Testis (tissue), 3 donors: ENCODE measurements around the gene CDRT15. TPM values are rescaled to one million over a fixed set of nuclear protein-coding genes. Genes with fewer than 3 reads are reported as not detected.

Experiments
- DNase-seq: peaks from one replicate; pipeline ENCODE4 v3.0.0-alpha.2; 2019
- H3K27ac ChIP-seq, 2 donors: fragments of 200-600 bp; sonication (generic); one replicate each; pipeline ENCODE4 v1.5.1; 2019
- H3K27me3 ChIP-seq: fragments of 200-600 bp; sonication (generic); one replicate; pipeline ENCODE4 v1.5.1; 2019
- H3K36me3 ChIP-seq: fragments of 200-600 bp; sonication (generic); one replicate; pipeline ENCODE4 v1.5.1; 2017; ENCODE audit warnings: low read depth; ENCODE audit errors: missing control alignments
- H3K4me1 ChIP-seq: fragments of 200-600 bp; sonication (generic); one replicate; pipeline ENCODE4 v1.5.1; 2019
- H3K4me3 ChIP-seq, 2 donors: fragments of 200-600 bp; sonication (generic); one replicate each; pipeline ENCODE4 v1.5.1; 2017 to 2019
- H3K9me3 ChIP-seq: fragments of 200-600 bp; sonication (generic); one replicate; pipeline ENCODE4 v1.5.1; 2017
- CTCF ChIP-seq, 3 experiments: fragments of 450-650 bp in 2 of 3; fragments of 200-600 bp in 1 of 3; sonication (generic) in 1 of 3; IDR thresholded peaks; one replicate each; pipeline ENCODE4 v1.5.1; 2016 to 2019; ENCODE audit warnings: antibody characterized with exemption in 3 of 3, mild to moderate bottlenecking in 2 of 3, moderate library complexity in 1 of 3
- POLR2A ChIP-seq: fragments of 450-650 bp; IDR thresholded peaks from one replicate; pipeline ENCODE4 v1.6.1; 2017; ENCODE audit warnings: antibody characterized with exemption, mild to moderate bottlenecking, moderate library complexity
- WGBS, 2 donors: methylation state at CpG; one replicate each; pipeline ENCODE4 v1.1.5; 2018; 5-methylcytosine and 5-hydroxymethylcytosine counted together
- intact Hi-C: fragments of 100-400 bp; cut with DNase I; formaldehyde crosslinking; loops from one replicate; pipeline ENCODE4 v1.15.1; 2023; ENCODE audit warnings: low total_unique reads
- polyA plus RNA-seq: library from polyadenylated mRNA; stranded (reverse); fragments of 350-450 nt; fragmentation: Illumina TruSeq; extraction: RNeasy Lipid Tissue Mini Kit (QIAGEN cat#74804); gene quantifications from one replicate; pipeline ENCODE4 v1.2.3, GENCODE V29; 2014; ENCODE audit warnings: low read depth, low replicate concordance; ENCODE audit not compliant: insufficient read depth
- total RNA-seq, 2 donors: library from RNA; depleted of rRNA; stranded (reverse); fragments of >200 nt; gene quantifications; one replicate each; pipeline ENCODE4 v1.2.3, GENCODE V29; 2016

CDRT15 gene
- total and polyA plus RNA-seq, 3 donors from 2014 or later = 3.2 to 43.8 (median 8.1) TPM

DNA sequence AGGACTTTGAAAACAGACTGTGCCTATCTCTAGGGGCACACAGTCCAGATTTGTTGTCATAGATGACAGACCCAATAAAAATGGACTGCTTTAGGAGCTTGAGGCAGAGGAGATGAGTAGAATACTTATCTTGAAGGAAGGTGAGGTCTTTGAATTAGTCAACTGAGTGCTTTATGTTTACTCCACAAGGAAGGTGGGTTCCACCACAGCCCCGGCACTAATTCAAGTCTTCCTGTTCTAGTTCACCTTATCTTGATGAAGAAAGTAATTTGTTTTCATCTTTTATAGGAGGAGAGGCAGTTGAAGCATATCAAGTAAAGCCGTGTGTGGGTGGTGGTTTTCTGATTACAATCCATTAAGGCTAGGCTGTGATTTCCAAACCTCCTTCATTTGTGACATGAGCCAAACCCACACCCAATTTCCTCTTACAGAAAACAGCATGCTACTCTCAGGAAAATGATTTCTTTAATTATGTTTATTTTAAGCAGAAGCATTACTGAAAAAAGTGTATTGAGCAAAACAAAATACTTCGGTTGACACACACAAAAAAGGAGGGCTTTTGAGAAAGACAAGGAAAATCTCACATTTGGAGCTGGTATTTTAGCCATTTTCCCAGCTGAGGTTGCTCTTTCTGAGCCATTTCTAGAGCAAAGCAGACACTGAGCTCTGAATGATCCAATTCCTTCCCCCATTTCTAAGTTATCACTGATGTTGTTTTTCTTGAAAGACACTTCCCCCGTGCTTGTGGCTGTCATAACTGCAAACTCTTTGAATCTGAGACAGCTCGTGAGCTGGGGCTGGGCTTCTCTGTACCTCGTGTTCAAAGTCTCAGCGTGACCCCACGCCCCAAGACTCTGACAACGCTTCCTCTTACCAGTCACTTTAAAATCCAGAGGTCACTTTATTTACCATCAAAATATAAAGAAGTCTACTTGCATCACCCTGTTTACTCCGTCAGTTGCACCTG lies 35.4 kb downstream of the CDRT15 start:
- intact Hi-C loops = no loop called here
- Histone ChIP-seq H3K9me3 (no peaks in the 10 kb centered on the region), H3K27ac (no peak overlapping the region), H3K36me3 (no peaks in the 10 kb centered on the region), H3K4me1 (peaks cover 10% of the 10 kb centered on the region), H3K27me3 (no peaks in the 10 kb centered on the region), H3K4me3 (no peak overlapping the region)
- DNase-seq = no peak
- no peak for TF ChIP-seq POLR2A
- TF ChIP-seq CTCF (IDR thresholded peaks at IDR 0.05) = no peak
- WGBS, 2 donors = 61 to 71% methylated on average over 10 of the region's 10 CpGs

DNA sequence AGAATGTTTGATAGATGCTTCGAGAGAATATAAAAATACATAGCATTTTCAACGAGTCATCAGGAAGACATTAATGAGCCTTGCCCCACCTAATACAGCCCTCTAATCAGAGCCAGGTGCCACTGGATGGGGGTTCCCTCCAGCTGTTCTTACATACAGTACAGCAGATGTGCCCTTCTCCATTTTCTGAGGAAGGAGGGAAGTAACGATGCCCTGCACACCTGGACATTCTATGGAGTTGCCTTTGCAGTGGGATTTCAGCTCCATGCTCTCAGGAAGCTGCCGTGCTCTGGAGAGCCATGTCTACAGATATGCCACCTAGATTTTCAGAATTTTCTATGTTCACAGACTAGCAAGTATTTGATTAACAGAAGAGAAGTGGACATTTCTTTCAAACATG lies 36.3 kb downstream of the CDRT15 start:
- peaks cover 10% of the 10 kb centered on the region for H3K4me1 ChIP-seq
- H3K27me3 ChIP-seq = no peaks in the 10 kb centered on the region
- no peak for TF ChIP-seq CTCF (IDR thresholded peaks at IDR 0.05)
- TF ChIP-seq POLR2A = no peak
- H3K36me3 ChIP-seq = no peaks in the 10 kb centered on the region
- intact Hi-C loops = no loop called here
- no peak overlapping the region for H3K4me3 ChIP-seq
- no peak for DNase-seq
- WGBS, 2 donors = 91 to 92% methylated on average over 4 of the region's 4 CpGs
- no peak overlapping the region for H3K27ac ChIP-seq
- no peaks in the 10 kb centered on the region for H3K9me3 ChIP-seq

DNA sequence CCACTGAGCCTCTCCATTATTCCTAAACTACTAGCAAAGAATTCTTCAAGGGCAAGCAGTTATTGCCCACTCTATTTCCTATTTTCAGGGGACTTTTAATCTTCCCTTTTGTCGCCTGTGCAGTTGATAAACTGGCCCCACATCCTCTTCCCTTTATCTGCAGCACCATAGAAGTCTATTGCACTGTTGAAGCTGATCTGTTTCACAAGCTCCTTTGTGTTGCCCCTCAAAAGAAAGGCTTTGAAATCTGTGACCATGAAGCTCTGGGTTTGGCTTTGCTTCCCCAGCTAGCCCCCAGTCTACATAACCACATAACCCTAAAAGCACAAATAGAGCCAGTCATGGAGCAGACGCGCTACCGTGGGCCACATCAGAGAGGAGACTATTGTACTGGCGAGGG lies 37.1 kb downstream of the CDRT15 start:
- H3K27ac ChIP-seq = no peak overlapping the region
- peaks cover 10% of the 10 kb centered on the region for H3K4me1 ChIP-seq
- H3K4me3 ChIP-seq = no peak overlapping the region
- DNase-seq = no peak
- TF ChIP-seq POLR2A (no peak), CTCF (IDR thresholded peaks at IDR 0.05) (no peak)
- H3K9me3 ChIP-seq = no peaks in the 10 kb centered on the region
- H3K27me3 ChIP-seq = no peaks in the 10 kb centered on the region
- 94 to 97% methylated on average over 5 of the region's 5 CpGs for WGBS, 2 donors
- intact Hi-C loops = no loop called here
- no peaks in the 10 kb centered on the region for H3K36me3 ChIP-seq

- TF ChIP-seq CTCF (IDR thresholded peaks at IDR 0.05) (no peak), POLR2A (no peak)
- H3K9me3 ChIP-seq = no peaks in the 10 kb centered on the region
- WGBS, 2 donors = 91 to 94% methylated on average over 4 of the region's 4 CpGs
Measured at GRCh38 chr17:14198575-14198974, 38.1 kb downstream of the CDRT15 start.

GRCh38 chr17:14198013-14198412 lies 38.6 kb downstream of the CDRT15 start:
- H3K4me1 ChIP-seq = peaks cover 10% of the 10 kb centered on the region
- H3K27ac ChIP-seq = no peak overlapping the region
- no peak for DNase-seq
- no peak overlapping the region for H3K4me3 ChIP-seq
- H3K36me3 ChIP-seq = no peaks in the 10 kb centered on the region
- H3K27me3 ChIP-seq = no peaks in the 10 kb centered on the region
- 74 to 88% methylated on average over 6 of the region's 6 CpGs for WGBS, 2 donors
- no peaks in the 10 kb centered on the region for H3K9me3 ChIP-seq
- intact Hi-C loops = no loop called here
- TF ChIP-seq CTCF (IDR thresholded peaks at IDR 0.05) (no peak), POLR2A (no peak)

More at GRCh38 chr17:14198575-14198974, 38.1 kb downstream of the CDRT15 start:
- Histone ChIP-seq H3K4me3 (no peak overlapping the region), H3K4me1 (peaks cover 10% of the 10 kb centered on the region), H3K27ac (no peak overlapping the region), H3K27me3 (no peaks in the 10 kb centered on the region), H3K36me3 (no peaks in the 10 kb centered on the region)
- intact Hi-C loops = no loop called here
- DNase-seq = no peak
